ENCODE data around the gene MEX3A.

DNA sequence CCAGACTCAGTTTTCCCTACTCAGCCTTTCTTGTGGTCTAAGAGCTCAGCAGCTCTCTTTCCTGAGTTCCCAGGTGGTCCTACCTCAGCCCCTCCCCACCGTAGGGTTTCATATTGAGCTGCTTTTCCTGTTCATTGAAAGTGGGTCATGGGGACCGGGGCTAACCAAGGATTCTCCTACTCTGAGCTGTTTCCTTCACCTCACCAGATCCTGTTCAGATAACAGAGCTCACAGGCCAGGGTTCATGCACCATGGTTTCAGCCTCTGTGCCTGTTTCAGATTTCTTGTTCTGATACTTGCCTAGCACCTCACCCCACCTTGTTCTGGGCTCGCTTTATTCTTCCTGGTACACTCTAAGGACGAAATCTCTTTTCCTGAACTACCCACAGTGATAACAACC, 37.2 kb downstream of the MEX3A start:
- TF ChIP-seq TCF12 (IDR thresholded peaks at IDR 0.05; ENCODE audit: low read depth) (no peak), CREB1 (IDR thresholded peaks at IDR 0.05; ENCODE audit: low read depth) (no peak), TAF1 (IDR thresholded peaks at IDR 0.05; ENCODE audit: low read depth) (no peak), RAD21 (IDR thresholded peaks at IDR 0.05; ENCODE audit: low read depth) (no peak), TEAD4 (IDR thresholded peaks at IDR 0.05) (no peak), YY1 (IDR thresholded peaks at IDR 0.05; ENCODE audit: low read depth) (no peak), EP300 (IDR thresholded peaks at IDR 0.05; ENCODE audit: borderline replicate concordance) (no peak), CEBPB (IDR thresholded peaks at IDR 0.05) (no peak), ZBTB7A (IDR thresholded peaks at IDR 0.05; ENCODE audit: low read depth) (no peak)
- TF ChIP-seq, protein P1, sequence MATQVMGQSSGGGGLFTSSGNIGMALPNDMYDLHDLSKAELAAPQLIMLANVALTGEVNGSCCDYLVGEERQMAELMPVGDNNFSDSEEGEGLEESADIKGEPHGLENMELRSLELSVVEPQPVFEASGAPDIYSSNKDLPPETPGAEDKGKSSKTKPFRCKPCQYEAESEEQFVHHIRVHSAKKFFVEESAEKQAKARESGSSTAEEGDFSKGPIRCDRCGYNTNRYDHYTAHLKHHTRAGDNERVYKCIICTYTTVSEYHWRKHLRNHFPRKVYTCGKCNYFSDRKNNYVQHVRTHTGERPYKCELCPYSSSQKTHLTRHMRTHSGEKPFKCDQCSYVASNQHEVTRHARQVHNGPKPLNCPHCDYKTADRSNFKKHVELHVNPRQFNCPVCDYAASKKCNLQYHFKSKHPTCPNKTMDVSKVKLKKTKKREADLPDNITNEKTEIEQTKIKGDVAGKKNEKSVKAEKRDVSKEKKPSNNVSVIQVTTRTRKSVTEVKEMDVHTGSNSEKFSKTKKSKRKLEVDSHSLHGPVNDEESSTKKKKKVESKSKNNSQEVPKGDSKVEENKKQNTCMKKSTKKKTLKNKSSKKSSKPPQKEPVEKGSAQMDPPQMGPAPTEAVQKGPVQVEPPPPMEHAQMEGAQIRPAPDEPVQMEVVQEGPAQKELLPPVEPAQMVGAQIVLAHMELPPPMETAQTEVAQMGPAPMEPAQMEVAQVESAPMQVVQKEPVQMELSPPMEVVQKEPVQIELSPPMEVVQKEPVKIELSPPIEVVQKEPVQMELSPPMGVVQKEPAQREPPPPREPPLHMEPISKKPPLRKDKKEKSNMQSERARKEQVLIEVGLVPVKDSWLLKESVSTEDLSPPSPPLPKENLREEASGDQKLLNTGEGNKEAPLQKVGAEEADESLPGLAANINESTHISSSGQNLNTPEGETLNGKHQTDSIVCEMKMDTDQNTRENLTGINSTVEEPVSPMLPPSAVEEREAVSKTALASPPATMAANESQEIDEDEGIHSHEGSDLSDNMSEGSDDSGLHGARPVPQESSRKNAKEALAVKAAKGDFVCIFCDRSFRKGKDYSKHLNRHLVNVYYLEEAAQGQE (IDR thresholded peaks at IDR 0.05; ENCODE audit: low read depth) = no peak
- TF ChIP-seq, protein P2, sequence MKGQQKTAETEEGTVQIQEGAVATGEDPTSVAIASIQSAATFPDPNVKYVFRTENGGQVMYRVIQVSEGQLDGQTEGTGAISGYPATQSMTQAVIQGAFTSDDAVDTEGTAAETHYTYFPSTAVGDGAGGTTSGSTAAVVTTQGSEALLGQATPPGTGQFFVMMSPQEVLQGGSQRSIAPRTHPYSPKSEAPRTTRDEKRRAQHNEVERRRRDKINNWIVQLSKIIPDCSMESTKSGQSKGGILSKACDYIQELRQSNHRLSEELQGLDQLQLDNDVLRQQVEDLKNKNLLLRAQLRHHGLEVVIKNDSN (IDR thresholded peaks at IDR 0.05) = no peak
- TF ChIP-seq, protein P3, sequence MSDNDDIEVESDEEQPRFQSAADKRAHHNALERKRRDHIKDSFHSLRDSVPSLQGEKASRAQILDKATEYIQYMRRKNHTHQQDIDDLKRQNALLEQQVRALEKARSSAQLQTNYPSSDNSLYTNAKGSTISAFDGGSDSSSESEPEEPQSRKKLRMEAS (IDR thresholded peaks at IDR 0.05) = no peak

Data from Ishikawa (cell line).